Erythroblast (primary cell): Measurements from ENCODE around the gene CDS1.

Experiments
- GATA1 ChIP-seq: IDR thresholded peaks from 2 replicates; pipeline ENCODE4 v1.6.1; 2011; ENCODE audit warnings: low read depth, mild to moderate bottlenecking, control low read depth, low read length, moderate library complexity
- POLR2A ChIP-seq: IDR thresholded peaks from 2 replicates; pipeline ENCODE4 v1.6.1; 2011; ENCODE audit warnings: mild to moderate bottlenecking, low read length

GRCh38 chr4:84583876-84584380, 1.0 kb downstream of the CDS1 start:
- no peak for TF ChIP-seq POLR2A
- TF ChIP-seq GATA1 = no peak
